Lower lobe of right lung (tissue), 2 donors: ENCODE data around the gene CCDC88B. TPM values are rescaled to one million over a fixed set of nuclear protein-coding genes. Genes with fewer than 3 reads are reported as not detected.
A peak's percentile ranks its signal among the peaks of the same experiment; 100 is the strongest.

ENCODE experiments used
- ATAC-seq, 2 donors: fragments of 200-7000 bp; cut with Tn5 transposase; one replicate each; pipeline ENCODE4 v1.9.1; 2020 to 2022; ENCODE audit warnings: mild to moderate bottlenecking in 2 of 2, moderate library complexity in 2 of 2
- DNase-seq: peaks from one replicate; pipeline ENCODE4 v3.0.0-alpha.2; 2020
- H3K27ac ChIP-seq: fragments of 200-600 bp; one replicate; pipeline ENCODE4 v1.8.0; 2022
- H3K27me3 ChIP-seq: fragments of 200-600 bp; one replicate; pipeline ENCODE4 v1.8.0; 2022; ENCODE audit warnings: low read depth
- H3K36me3 ChIP-seq: fragments of 200-600 bp; one replicate; pipeline ENCODE4 v1.8.0; 2022; ENCODE audit warnings: mild to moderate bottlenecking
- H3K4me1 ChIP-seq: fragments of 200-600 bp; one replicate; pipeline ENCODE4 v1.8.0; 2022
- H3K4me3 ChIP-seq: fragments of 200-600 bp; one replicate; pipeline ENCODE4 v1.8.0; 2022; ENCODE audit warnings: mild to moderate bottlenecking
- H3K9me3 ChIP-seq: fragments of 200-600 bp; one replicate; pipeline ENCODE4 v1.8.0; 2022
- intact Hi-C: fragments of 100-400 bp; cut with DNase I; formaldehyde crosslinking; loops from one replicate; pipeline ENCODE4 v1.11.0; 2022
- total RNA-seq: library from RNA; stranded (reverse); fragmentation: NEBNext Ultra II Directional; extraction: Animal tissue kit (Norgen Biotek cat#: 25700); gene quantifications from one replicate; pipeline ENCODE4 v1.2.1, GENCODE V29; 2021
- TF ChIP-seq, protein P1 (sequence below): fragments of 200-600 bp; IDR thresholded peaks from one replicate; pipeline ENCODE4 v1.8.0; 2022; ENCODE audit warnings: antibody characterized with exemption, mild to moderate bottlenecking
- donor health status: DM: no; HTN: yes; CAD: no; lungs with severe emphysema.

CCDC88B gene
- total RNA-seq, 1 donor from 2014 or later = 40.0 TPM

DNA sequence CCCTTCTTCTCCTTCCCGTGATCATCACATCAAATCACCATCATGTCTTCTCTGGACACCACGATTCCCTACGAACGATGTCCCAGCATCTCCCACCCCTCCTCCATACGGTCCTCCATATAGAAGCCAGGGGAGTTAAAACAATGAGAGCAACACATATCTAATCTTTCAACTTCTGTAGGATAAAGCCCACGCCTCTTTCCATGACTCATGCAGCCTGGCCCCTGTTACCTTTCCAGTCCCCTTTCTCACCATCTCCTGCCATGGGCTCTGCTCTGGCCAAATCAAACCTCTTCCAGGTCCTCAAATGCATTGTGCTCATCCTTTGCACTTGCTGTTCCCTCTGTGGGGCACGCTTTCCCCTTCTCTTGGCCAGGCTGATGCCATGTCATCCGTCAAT, 42.6 kb downstream of the CCDC88B start:
- intact Hi-C loops = no loop called here
- peaks cover 10% of the 10 kb centered on the region for H3K27me3 ChIP-seq
- TF ChIP-seq, protein P1, sequence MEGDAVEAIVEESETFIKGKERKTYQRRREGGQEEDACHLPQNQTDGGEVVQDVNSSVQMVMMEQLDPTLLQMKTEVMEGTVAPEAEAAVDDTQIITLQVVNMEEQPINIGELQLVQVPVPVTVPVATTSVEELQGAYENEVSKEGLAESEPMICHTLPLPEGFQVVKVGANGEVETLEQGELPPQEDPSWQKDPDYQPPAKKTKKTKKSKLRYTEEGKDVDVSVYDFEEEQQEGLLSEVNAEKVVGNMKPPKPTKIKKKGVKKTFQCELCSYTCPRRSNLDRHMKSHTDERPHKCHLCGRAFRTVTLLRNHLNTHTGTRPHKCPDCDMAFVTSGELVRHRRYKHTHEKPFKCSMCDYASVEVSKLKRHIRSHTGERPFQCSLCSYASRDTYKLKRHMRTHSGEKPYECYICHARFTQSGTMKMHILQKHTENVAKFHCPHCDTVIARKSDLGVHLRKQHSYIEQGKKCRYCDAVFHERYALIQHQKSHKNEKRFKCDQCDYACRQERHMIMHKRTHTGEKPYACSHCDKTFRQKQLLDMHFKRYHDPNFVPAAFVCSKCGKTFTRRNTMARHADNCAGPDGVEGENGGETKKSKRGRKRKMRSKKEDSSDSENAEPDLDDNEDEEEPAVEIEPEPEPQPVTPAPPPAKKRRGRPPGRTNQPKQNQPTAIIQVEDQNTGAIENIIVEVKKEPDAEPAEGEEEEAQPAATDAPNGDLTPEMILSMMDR = no peak
- H3K27ac ChIP-seq = no peak overlapping the region
- H3K36me3 ChIP-seq = no peaks in the 10 kb centered on the region
- H3K9me3 ChIP-seq = no peaks in the 10 kb centered on the region
- no peak for ATAC-seq
- DNase-seq = no peak
- H3K4me3 ChIP-seq = no peak overlapping the region
- no peaks in the 10 kb centered on the region for H3K4me1 ChIP-seq

GRCh38 chr11:64383580-64383979, 43.6 kb downstream of the CCDC88B start:
- Histone ChIP-seq H3K36me3 (no peaks in the 10 kb centered on the region), H3K4me1 (no peaks in the 10 kb centered on the region), H3K27ac (no peak overlapping the region), H3K27me3 (peaks cover 10% of the 10 kb centered on the region), H3K9me3 (no peaks in the 10 kb centered on the region), H3K4me3 (no peak overlapping the region)
- TF ChIP-seq, protein P1 = no peak
- intact Hi-C loops = no loop called here
- ATAC-seq (no peak), DNase-seq (no peak)

DNA sequence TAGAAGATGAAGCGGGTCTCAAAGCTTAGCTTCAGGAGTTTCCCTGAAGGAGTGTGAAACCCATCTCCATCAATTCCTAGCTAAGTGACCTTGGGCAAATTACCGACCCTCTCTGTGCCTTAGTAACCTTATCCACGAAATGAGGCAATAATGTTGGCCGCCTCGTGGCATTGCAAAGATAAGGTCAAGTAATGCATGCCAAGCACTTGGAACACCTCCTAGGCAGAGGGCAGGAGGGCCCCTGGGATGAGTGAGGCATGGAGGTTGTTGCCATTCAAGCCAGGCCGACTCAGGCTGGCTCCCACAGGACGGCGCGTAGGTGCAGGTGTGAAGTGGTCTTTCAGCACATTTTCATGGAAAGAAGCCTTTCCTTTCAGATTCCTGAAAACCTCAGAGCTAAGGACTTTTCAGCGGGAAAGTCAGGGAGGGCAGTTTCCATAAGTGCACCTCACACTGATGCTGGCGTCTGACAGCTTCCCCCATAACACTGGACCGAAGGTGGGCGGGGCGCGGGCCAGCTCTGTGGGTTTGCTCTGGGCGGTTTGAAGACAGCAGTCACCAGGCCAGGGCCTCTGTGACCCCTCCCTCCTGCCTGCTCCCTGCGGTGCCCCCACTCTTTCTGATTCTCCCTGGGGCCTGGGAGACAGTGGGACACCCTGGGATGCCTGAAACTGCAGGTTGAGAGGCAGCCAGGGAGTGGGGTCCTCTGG, 44.2 kb downstream of the CCDC88B start:
- intact Hi-C loops = no loop called here
- peaks cover 10% of the 10 kb centered on the region for H3K27me3 ChIP-seq
- H3K9me3 ChIP-seq = no peaks in the 10 kb centered on the region
- no peak overlapping the region for H3K27ac ChIP-seq
- no peak for ATAC-seq
- TF ChIP-seq, protein P1 = no peak
- no peak overlapping the region for H3K4me3 ChIP-seq
- H3K4me1 ChIP-seq = no peaks in the 10 kb centered on the region
- no peak for DNase-seq
- H3K36me3 ChIP-seq = no peaks in the 10 kb centered on the region

DNA sequence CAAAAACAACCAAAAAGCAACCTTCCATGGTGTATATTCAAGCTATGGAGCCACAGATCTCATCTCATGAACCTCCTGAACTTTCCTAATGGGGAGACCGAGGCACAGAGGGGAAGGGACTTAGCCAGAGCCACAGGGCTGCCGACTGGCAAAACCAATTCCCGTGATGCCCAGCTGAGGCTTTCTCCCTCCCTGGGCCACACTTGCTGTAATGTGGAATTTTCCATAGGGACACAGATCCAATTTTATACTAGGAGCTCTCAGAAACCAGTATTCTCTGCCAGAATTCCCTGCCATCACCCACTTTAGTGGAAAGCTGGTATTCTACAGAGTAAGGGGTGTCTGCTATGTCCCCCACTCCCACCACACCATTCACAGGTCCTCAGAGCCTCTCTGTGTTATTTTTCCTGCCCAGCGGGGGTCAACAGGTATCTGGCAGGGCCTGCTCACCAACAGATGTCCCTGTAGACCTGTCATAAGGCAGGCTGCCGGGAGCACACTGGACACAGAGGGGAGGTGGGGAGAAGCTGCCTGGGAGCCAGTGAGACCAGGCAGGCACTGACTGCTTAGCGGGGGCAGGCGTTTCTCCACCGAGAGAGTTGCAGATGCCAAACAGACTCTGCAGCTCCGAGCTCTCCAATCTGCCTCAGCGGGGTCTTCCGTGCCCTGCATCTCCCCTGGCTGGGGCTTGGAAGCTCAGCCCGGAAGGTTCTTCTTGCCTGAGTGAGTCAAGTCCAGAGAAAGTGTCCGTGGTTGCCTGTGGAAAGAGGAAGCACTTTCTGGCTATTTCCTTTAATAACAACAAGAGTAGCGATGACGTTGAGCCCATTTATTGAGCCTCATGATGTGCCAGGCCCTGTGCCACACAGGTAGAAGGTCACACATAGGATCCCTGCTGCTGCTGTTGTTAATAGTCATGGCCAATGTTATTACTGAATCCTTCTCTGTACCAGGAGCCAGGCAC, 45.3 kb downstream of the CCDC88B start:
- Histone ChIP-seq H3K9me3 (no peaks in the 10 kb centered on the region), H3K27ac (no peak overlapping the region), H3K4me3 (no peak overlapping the region), H3K27me3 (peaks cover 10% of the 10 kb centered on the region), H3K36me3 (no peaks in the 10 kb centered on the region), H3K4me1 (no peaks in the 10 kb centered on the region)
- no peak for DNase-seq
- peak; percentile 38 to 49 for ATAC-seq
- intact Hi-C loops = no loop called here
- TF ChIP-seq, protein P1 = no peak

- Histone ChIP-seq H3K4me1 (no peaks in the 10 kb centered on the region), H3K4me3 (no peak overlapping the region), H3K27ac (no peak overlapping the region), H3K36me3 (no peaks in the 10 kb centered on the region), H3K27me3 (peaks cover 10% of the 10 kb centered on the region), H3K9me3 (no peaks in the 10 kb centered on the region)
- intact Hi-C loops = no loop called here
- TF ChIP-seq, protein P1 = no peak
- DNase-seq = no peak
- no peak for ATAC-seq
These were observed 46.1 kb downstream of the CCDC88B start for GRCh38 chr11:64385945-64386704.
